HEK293 (cell line): ENCODE measurements around the gene ETV6.

ENCODE experiments used
- CTCF ChIA-PET: fragments of 350-600 bp; formaldehyde crosslinking; extraction: SDS; loops from one replicate; lab custom pipeline; 2021; ENCODE audit warnings: antibody characterized with exemption; lab: Yijun Ruan, JAX
- POLR2A ChIA-PET: fragments of 300-600 bp; formaldehyde crosslinking; extraction: SDS; loops from one replicate; lab custom pipeline; 2020; ENCODE audit warnings: antibody characterized with exemption, inconsistent platforms; lab: Yijun Ruan, JAX
- H3K27ac ChIP-seq: fragments of 200-500 bp; sonication (Bioruptor generic); 2 replicates; pipeline ENCODE4 v1.5.1; 2014; ENCODE audit warnings: low read depth, low read length, control low read depth, inconsistent platforms; ENCODE audit errors: extremely low read depth
- H3K36me3 ChIP-seq, 2 experiments: fragments of 200-500 bp in 1 of 2; sonication (Bioruptor generic) in 1 of 2; 1 replicate in 1 of 2; 2 replicates in 1 of 2; pipeline ENCODE4 v1.5.1; 2014 to 2017; ENCODE audit warnings: inconsistent platforms in 2 of 2, low read length in 2 of 2; ENCODE audit not compliant: control insufficient read depth in 2 of 2, insufficient read depth in 1 of 2
- H3K4me1 ChIP-seq: fragments of 200-500 bp; sonication (Bioruptor generic); 2 replicates; pipeline ENCODE4 v1.5.1; 2014; ENCODE audit warnings: mild to moderate bottlenecking, low read length, inconsistent platforms; ENCODE audit not compliant: control insufficient read depth, insufficient read depth
- H3K4me3 ChIP-seq: 2 replicates; pipeline ENCODE4 v1.5.1; 2011; ENCODE audit warnings: low read depth, mild to moderate bottlenecking, control low read depth, low read length, moderate library complexity
- H3K9me3 ChIP-seq: fragments of 200-500 bp; sonication (Bioruptor generic); 2 replicates; pipeline ENCODE4 v1.5.1; 2014; ENCODE audit warnings: low read depth, low read length, inconsistent platforms; ENCODE audit not compliant: control insufficient read depth, insufficient read depth
- EGR2 ChIP-seq: fragments of 450-650 bp; formaldehyde crosslinking; IDR thresholded peaks from 2 replicates; pipeline ENCODE4 v1.5.1; 2016; ENCODE audit warnings: low read depth, missing biosample characterization, missing genetic modification characterization
- PRDM1 ChIP-seq: fragments of 450-650 bp; formaldehyde crosslinking; IDR thresholded peaks from 2 replicates; pipeline ENCODE4; 2016; ENCODE audit warnings: missing biosample characterization, missing genetic modification characterization
- RBAK ChIP-seq: fragments of 450-650 bp; formaldehyde crosslinking; IDR thresholded peaks from 2 replicates; pipeline ENCODE4 v1.5.1; 2016; ENCODE audit warnings: missing biosample characterization, missing genetic modification characterization
- TRIM28 ChIP-seq: IDR thresholded peaks from 2 replicates; pipeline ENCODE4 v1.6.1; 2011; ENCODE audit warnings: low read length, control low read depth, borderline replicate concordance
- ZBTB8A ChIP-seq: fragments of 450-650 bp; formaldehyde crosslinking; IDR thresholded peaks from 2 replicates; pipeline ENCODE4 v1.5.1; 2016; ENCODE audit warnings: missing biosample characterization, missing genetic modification characterization
- ZFHX2 ChIP-seq: fragments of 450-650 bp; formaldehyde crosslinking; conservative IDR thresholded peaks from 2 replicates; pipeline ENCODE4 v1.5.1; 2016; ENCODE audit warnings: missing biosample characterization, missing genetic modification characterization
- ZNF155 ChIP-seq: fragments of 450-650 bp; formaldehyde crosslinking; IDR thresholded peaks from 2 replicates; pipeline ENCODE4 v1.5.1; 2016; ENCODE audit warnings: missing biosample characterization, missing genetic modification characterization
- ZNF292 ChIP-seq: fragments of 450-650 bp; formaldehyde crosslinking; IDR thresholded peaks from 2 replicates; pipeline ENCODE4 v1.5.1; 2016; ENCODE audit warnings: low read depth, missing biosample characterization, missing genetic modification characterization, borderline replicate concordance
- ZNF37A ChIP-seq: fragments of 450-650 bp; IDR thresholded peaks from 2 replicates; pipeline ENCODE4 v1.5.1; 2018; ENCODE audit warnings: missing biosample characterization, missing genetic modification characterization
- ZNF426 ChIP-seq: fragments of 450-650 bp; formaldehyde crosslinking; IDR thresholded peaks from 2 replicates; pipeline ENCODE4 v1.5.1; 2017; ENCODE audit warnings: missing biosample characterization, missing genetic modification characterization, mild to moderate bottlenecking, inconsistent platforms, moderate library complexity
- ZNF433 ChIP-seq: fragments of 450-650 bp; formaldehyde crosslinking; IDR thresholded peaks from 2 replicates; pipeline ENCODE4 v1.5.1; 2016; ENCODE audit warnings: missing biosample characterization, missing genetic modification characterization, low read depth
- ZNF530 ChIP-seq: fragments of 450-650 bp; formaldehyde crosslinking; IDR thresholded peaks from 2 replicates; pipeline ENCODE4 v1.5.1; 2016; ENCODE audit warnings: low read depth, missing biosample characterization, missing genetic modification characterization
- ZNF555 ChIP-seq: fragments of 450-650 bp; formaldehyde crosslinking; conservative IDR thresholded peaks from 2 replicates; pipeline ENCODE4 v1.5.1; 2017; ENCODE audit warnings: missing biosample characterization, mild to moderate bottlenecking, missing genetic modification characterization, inconsistent platforms
- ZNF596 ChIP-seq: fragments of 450-650 bp; IDR thresholded peaks from 2 replicates; pipeline ENCODE4 v1.5.0; 2018; ENCODE audit warnings: missing biosample characterization, mild to moderate bottlenecking, missing genetic modification characterization, moderate library complexity
- ZNF600 ChIP-seq: fragments of 450-650 bp; formaldehyde crosslinking; IDR thresholded peaks from 2 replicates; pipeline ENCODE4 v1.5.1; 2016; ENCODE audit warnings: missing biosample characterization, missing genetic modification characterization
- ZNF629 ChIP-seq: fragments of 450-650 bp; formaldehyde crosslinking; IDR thresholded peaks from 2 replicates; pipeline ENCODE4 v1.5.1; 2017; ENCODE audit warnings: missing biosample characterization, missing genetic modification characterization
- ZNF654 ChIP-seq: fragments of 450-650 bp; formaldehyde crosslinking; IDR thresholded peaks from 2 replicates; pipeline ENCODE4 v1.5.1; 2016; ENCODE audit warnings: low read depth, missing biosample characterization, missing genetic modification characterization
- ZNF658 ChIP-seq: fragments of 450-650 bp; formaldehyde crosslinking; IDR thresholded peaks from 2 replicates; pipeline ENCODE4; 2016; ENCODE audit warnings: missing biosample characterization, missing genetic modification characterization
- ZNF664 ChIP-seq: fragments of 450-650 bp; formaldehyde crosslinking; IDR thresholded peaks from 2 replicates; pipeline ENCODE4 v1.5.1; 2016; ENCODE audit warnings: missing biosample characterization, missing genetic modification characterization
- ZNF776 ChIP-seq: fragments of 450-650 bp; formaldehyde crosslinking; IDR thresholded peaks from 2 replicates; pipeline ENCODE4 v1.5.0; 2017; ENCODE audit warnings: missing biosample characterization, missing genetic modification characterization, borderline replicate concordance
- ZXDB ChIP-seq: fragments of 450-650 bp; formaldehyde crosslinking; IDR thresholded peaks from 2 replicates; pipeline ENCODE4 v1.5.1; 2016; ENCODE audit warnings: missing biosample characterization, missing genetic modification characterization
- TF ChIP-seq, protein P1 (sequence below): fragments of 450-650 bp; formaldehyde crosslinking; IDR thresholded peaks from 2 replicates; pipeline ENCODE4 v1.5.1; 2016; ENCODE audit warnings: missing biosample characterization, missing genetic modification characterization
- TF ChIP-seq, protein P2 (sequence below): fragments of 450-650 bp; formaldehyde crosslinking; IDR thresholded peaks from 2 replicates; pipeline ENCODE4 v1.5.1; 2016; ENCODE audit warnings: missing biosample characterization, missing genetic modification characterization, low read depth
- TF ChIP-seq, protein P3 (sequence below): sonication (generic); formaldehyde crosslinking; IDR thresholded peaks from 2 replicates; pipeline ENCODE4 v1.8.1; 2022; ENCODE audit warnings: mild to moderate bottlenecking, moderate library complexity, missing genetic modification reagents
- TF ChIP-seq, protein P4 (sequence below): fragments of 450-650 bp; formaldehyde crosslinking; IDR thresholded peaks from 2 replicates; pipeline ENCODE4 v1.5.1; 2016; ENCODE audit warnings: missing biosample characterization, missing genetic modification characterization
- TF ChIP-seq, protein P5 (sequence below): fragments of 450-650 bp; formaldehyde crosslinking; IDR thresholded peaks from 2 replicates; pipeline ENCODE4 v1.5.1; 2016; ENCODE audit warnings: missing biosample characterization, missing genetic modification characterization

ETV6 gene

DNA sequence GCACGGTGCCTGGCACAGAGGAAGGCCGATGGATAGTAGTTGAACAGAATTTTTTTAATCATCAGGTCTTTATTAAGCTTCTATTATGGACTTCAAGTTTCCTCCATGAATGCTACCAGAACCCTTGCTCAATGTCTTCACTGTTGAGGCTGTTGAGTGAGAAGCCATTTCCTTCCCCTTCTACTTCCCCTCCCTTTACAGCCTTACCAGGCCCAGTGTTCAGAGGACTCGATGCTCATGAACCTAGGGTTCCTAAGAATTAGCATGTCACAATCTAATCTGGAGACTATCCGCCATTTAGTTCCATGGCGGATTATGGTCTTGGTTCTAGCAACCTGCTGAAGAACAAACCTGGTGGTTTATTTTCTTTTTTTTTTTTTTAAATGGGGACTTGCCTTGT is 17.7 kb downstream of the ETV6 start:
- TF ChIP-seq ZNF37A (tag by site-specific recombination), result no peak
- TF ChIP-seq ZNF664 (tag by site-specific recombination), result no peak
- no peak for TF ChIP-seq ZNF629 (tag by site-specific recombination)
- TF ChIP-seq, protein P1, sequence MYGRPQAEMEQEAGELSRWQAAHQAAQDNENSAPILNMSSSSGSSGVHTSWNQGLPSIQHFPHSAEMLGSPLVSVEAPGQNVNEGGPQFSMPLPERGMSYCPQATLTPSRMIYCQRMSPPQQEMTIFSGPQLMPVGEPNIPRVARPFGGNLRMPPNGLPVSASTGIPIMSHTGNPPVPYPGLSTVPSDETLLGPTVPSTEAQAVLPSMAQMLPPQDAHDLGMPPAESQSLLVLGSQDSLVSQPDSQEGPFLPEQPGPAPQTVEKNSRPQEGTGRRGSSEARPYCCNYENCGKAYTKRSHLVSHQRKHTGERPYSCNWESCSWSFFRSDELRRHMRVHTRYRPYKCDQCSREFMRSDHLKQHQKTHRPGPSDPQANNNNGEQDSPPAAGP (tag by site-specific recombination), result no peak
- TF ChIP-seq ZNF530 (tag by site-specific recombination), result no peak
- TF ChIP-seq ZNF155 (tag by site-specific recombination), result no peak
- TF ChIP-seq, protein P2, sequence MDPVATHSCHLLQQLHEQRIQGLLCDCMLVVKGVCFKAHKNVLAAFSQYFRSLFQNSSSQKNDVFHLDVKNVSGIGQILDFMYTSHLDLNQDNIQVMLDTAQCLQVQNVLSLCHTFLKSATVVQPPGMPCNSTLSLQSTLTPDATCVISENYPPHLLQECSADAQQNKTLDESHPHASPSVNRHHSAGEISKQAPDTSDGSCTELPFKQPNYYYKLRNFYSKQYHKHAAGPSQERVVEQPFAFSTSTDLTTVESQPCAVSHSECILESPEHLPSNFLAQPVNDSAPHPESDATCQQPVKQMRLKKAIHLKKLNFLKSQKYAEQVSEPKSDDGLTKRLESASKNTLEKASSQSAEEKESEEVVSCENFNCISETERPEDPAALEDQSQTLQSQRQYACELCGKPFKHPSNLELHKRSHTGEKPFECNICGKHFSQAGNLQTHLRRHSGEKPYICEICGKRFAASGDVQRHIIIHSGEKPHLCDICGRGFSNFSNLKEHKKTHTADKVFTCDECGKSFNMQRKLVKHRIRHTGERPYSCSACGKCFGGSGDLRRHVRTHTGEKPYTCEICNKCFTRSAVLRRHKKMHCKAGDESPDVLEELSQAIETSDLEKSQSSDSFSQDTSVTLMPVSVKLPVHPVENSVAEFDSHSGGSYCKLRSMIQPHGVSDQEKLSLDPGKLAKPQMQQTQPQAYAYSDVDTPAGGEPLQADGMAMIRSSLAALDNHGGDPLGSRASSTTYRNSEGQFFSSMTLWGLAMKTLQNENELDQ (tag by site-specific recombination), result no peak
- no peak for TF ChIP-seq EGR2 (tag by site-specific recombination)
- TF ChIP-seq ZNF600 (tag by site-specific recombination), result no peak
- no peak for TF ChIP-seq ZNF292 (tag by site-specific recombination)
- no peak for TF ChIP-seq ZNF555 (tag by site-specific recombination)
- TF ChIP-seq, protein P3, sequence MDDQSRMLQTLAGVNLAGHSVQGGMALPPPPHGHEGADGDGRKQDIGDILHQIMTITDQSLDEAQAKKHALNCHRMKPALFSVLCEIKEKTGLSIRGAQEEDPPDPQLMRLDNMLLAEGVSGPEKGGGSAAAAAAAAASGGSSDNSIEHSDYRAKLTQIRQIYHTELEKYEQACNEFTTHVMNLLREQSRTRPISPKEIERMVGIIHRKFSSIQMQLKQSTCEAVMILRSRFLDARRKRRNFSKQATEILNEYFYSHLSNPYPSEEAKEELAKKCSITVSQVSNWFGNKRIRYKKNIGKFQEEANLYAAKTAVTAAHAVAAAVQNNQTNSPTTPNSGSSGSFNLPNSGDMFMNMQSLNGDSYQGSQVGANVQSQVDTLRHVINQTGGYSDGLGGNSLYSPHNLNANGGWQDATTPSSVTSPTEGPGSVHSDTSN (CRISPR knock-in tag), result no peak
- no peak for TF ChIP-seq ZXDB
- TF ChIP-seq PRDM1 (tag by site-specific recombination), result no peak
- TF ChIP-seq ZNF426 (tag by site-specific recombination), result no peak
- no peak for TF ChIP-seq ZBTB8A (tag by site-specific recombination)
- no peak for TF ChIP-seq ZNF654 (tag by site-specific recombination)
- TF ChIP-seq ZNF433 (tag by site-specific recombination), result no peak
- H3K9me3 ChIP-seq, result no peaks in the 10 kb centered on the region
- CTCF ChIA-PET, result no interaction called here
- POLR2A ChIA-PET, result no interaction called here
- no peaks in the 10 kb centered on the region for H3K36me3 ChIP-seq
- H3K4me1 ChIP-seq, result no peaks in the 10 kb centered on the region
- no peak overlapping the region for H3K27ac ChIP-seq
- no peak overlapping the region for H3K4me3 ChIP-seq

DNA sequence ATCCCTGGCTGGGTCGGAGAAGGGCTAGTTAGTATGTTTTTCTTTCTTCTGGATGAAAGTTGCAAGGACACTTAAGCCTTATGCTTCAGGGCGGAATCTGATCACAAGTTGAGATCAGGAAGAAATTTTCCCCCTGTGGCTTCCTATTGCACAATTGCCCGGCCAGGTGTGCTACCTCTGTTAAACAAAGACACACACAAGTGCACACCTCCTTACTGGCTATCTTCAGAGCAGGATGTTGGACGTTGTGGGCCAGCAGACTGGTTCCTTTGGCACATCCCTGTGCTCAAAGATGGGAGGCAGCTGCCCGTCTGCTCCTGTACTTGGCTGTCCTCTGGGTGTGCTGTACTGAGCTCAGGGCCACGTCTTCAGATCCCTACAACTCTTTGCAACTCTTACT is 19.1 kb downstream of the ETV6 start:
- POLR2A ChIA-PET, result no interaction called here
- no peak overlapping the region for H3K27ac ChIP-seq
- no peak overlapping the region for H3K4me3 ChIP-seq
- CTCF ChIA-PET, result interaction anchor here (1.0 kb wide), 1 partner anchor 10 kb away, joined by 4 read pairs; no protein-coding TSS in a partner anchor
- no peaks in the 10 kb centered on the region for H3K4me1 ChIP-seq
- H3K36me3 ChIP-seq, result no peaks in the 10 kb centered on the region
- no peaks in the 10 kb centered on the region for H3K9me3 ChIP-seq
- TF ChIP-seq TRIM28 (no peak), RBAK (tag by site-specific recombination) (no peak), ZNF596 (tag by site-specific recombination) (no peak), ZNF658 (no peak), ZNF776 (tag by site-specific recombination) (no peak), ZFHX2 (tag by site-specific recombination) (no peak)
- TF ChIP-seq, protein P4, sequence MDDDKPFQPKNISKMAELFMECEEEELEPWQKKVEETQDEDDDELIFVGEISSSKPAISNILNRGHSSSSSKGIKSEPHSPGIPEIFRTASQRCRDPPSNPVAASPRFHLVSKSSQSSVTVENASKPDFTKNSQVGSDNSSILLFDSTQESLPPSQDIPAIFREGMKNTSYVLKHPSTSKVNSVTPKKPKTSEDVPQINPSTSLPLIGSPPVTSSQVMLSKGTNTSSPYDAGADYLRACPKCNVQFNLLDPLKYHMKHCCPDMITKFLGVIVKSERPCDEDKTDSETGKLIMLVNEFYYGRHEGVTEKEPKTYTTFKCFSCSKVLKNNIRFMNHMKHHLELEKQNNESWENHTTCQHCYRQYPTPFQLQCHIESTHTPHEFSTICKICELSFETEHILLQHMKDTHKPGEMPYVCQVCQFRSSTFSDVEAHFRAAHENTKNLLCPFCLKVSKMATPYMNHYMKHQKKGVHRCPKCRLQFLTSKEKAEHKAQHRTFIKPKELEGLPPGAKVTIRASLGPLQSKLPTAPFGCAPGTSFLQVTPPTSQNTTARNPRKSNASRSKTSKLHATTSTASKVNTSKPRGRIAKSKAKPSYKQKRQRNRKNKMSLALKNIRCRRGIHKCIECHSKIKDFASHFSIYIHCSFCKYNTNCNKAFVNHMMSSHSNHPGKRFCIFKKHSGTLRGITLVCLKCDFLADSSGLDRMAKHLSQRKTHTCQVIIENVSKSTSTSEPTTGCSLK, result no peak
- TF ChIP-seq, protein P5, sequence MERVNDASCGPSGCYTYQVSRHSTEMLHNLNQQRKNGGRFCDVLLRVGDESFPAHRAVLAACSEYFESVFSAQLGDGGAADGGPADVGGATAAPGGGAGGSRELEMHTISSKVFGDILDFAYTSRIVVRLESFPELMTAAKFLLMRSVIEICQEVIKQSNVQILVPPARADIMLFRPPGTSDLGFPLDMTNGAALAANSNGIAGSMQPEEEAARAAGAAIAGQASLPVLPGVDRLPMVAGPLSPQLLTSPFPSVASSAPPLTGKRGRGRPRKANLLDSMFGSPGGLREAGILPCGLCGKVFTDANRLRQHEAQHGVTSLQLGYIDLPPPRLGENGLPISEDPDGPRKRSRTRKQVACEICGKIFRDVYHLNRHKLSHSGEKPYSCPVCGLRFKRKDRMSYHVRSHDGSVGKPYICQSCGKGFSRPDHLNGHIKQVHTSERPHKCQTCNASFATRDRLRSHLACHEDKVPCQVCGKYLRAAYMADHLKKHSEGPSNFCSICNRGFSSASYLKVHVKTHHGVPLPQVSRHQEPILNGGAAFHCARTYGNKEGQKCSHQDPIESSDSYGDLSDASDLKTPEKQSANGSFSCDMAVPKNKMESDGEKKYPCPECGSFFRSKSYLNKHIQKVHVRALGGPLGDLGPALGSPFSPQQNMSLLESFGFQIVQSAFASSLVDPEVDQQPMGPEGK (tag by site-specific recombination), result no peak
- TF ChIP-seq, protein P3 (CRISPR knock-in tag), result no peak
